Ovary (tissue), 3 donors: Measurements from ENCODE around the gene RNF14.

Experiments
- POLR2A ChIP-seq: fragments of 450-650 bp; IDR thresholded peaks from one replicate; pipeline ENCODE4 v1.6.1; 2017; ENCODE audit warnings: antibody characterized with exemption, mild to moderate bottlenecking, moderate library complexity
- TF ChIP-seq, protein P1 (sequence below), 3 donors: fragments of 450-650 bp in 2 of 3; fragments of 200-600 bp in 1 of 3; IDR thresholded peaks; one replicate each; pipeline versions ENCODE4 v1.5.1 to v1.8.0; 2016 to 2022; ENCODE audit warnings: antibody characterized with exemption in 3 of 3, mild to moderate bottlenecking in 1 of 3
- donor health status: DM: no; HTN: no; CAD: no.

DNA sequence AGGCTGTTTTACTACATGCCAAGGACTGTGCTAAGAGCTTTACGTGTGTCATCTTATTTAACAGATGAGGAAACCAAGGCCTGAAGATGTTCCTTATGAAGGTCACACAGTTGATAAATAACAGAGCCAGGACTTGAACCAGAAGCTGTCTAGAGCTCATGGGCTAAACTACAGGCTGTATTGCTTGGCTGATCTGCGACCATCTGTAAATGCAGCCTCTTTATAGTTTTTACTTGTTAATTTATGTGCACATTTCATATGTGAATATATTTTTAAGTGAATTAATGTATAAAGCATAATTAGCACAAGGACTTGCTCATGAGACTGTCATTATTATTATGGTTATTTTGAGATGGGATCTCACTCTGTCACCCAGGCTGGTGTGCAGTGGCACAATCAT is 63.2 kb downstream of the RNF14 start:
- TF ChIP-seq, protein P1, sequence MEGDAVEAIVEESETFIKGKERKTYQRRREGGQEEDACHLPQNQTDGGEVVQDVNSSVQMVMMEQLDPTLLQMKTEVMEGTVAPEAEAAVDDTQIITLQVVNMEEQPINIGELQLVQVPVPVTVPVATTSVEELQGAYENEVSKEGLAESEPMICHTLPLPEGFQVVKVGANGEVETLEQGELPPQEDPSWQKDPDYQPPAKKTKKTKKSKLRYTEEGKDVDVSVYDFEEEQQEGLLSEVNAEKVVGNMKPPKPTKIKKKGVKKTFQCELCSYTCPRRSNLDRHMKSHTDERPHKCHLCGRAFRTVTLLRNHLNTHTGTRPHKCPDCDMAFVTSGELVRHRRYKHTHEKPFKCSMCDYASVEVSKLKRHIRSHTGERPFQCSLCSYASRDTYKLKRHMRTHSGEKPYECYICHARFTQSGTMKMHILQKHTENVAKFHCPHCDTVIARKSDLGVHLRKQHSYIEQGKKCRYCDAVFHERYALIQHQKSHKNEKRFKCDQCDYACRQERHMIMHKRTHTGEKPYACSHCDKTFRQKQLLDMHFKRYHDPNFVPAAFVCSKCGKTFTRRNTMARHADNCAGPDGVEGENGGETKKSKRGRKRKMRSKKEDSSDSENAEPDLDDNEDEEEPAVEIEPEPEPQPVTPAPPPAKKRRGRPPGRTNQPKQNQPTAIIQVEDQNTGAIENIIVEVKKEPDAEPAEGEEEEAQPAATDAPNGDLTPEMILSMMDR (IDR thresholded peaks at IDR 0.05) = no peak
- TF ChIP-seq POLR2A = no peak
